HS-5 (cell line): Measurements from ENCODE around the gene DDX10.

ENCODE experiments used
- DNase-seq: peaks from one replicate; pipeline ENCODE4 v3.0.0-alpha.2; 2012; ENCODE audit warnings: low read depth

Gene DDX10

GRCh38 chr11:108983636-108984420 lies 319.0 kb downstream of the DDX10 start:
- no peak for DNase-seq

GRCh38 chr11:108984523-108984922 lies 319.7 kb downstream of the DDX10 start:
- no peak for DNase-seq

- no peak for DNase-seq
Observed at GRCh38 chr11:108985236-108985944, 320.5 kb downstream of the DDX10 start.

GRCh38 chr11:108985945-108986279 lies 321.0 kb downstream of the DDX10 start:
- peak; percentile 24 for DNase-seq
